ENCODE measurements around the gene RHPN2.

GRCh38 chr19:33054623-33055022, 10.1 kb downstream of the RHPN2 start:
- TF ChIP-seq CTCF (conservative IDR thresholded peaks at IDR 0.05; ENCODE audit: low read length) (no peak), EZH2phosphoT487 (IDR thresholded peaks at IDR 0.05; ENCODE audit: borderline replicate concordance) (no peak)

Data from Loucy (cell line).